Lower lobe of right lung (tissue), 2 donors: ENCODE results near the gene TRPC4. TPM values are rescaled to one million over a fixed set of nuclear protein-coding genes. Genes with fewer than 3 reads are reported as not detected.
"Not testable (repeated sequence)": the region's sequence is repeated elsewhere in the genome, so short reads cannot be mapped to it uniquely, and the experiment has no call there.

ENCODE experiments used
- ATAC-seq, 2 donors: fragments of 200-7000 bp; cut with Tn5 transposase; one replicate each; pipeline ENCODE4 v1.9.1; 2020 to 2022; ENCODE audit warnings: mild to moderate bottlenecking in 2 of 2, moderate library complexity in 2 of 2
- DNase-seq: peaks from one replicate; pipeline ENCODE4 v3.0.0-alpha.2; 2020
- H3K27ac ChIP-seq: fragments of 200-600 bp; one replicate; pipeline ENCODE4 v1.8.0; 2022
- H3K27me3 ChIP-seq: fragments of 200-600 bp; one replicate; pipeline ENCODE4 v1.8.0; 2022; ENCODE audit warnings: low read depth
- H3K36me3 ChIP-seq: fragments of 200-600 bp; one replicate; pipeline ENCODE4 v1.8.0; 2022; ENCODE audit warnings: mild to moderate bottlenecking
- H3K4me1 ChIP-seq: fragments of 200-600 bp; one replicate; pipeline ENCODE4 v1.8.0; 2022
- H3K4me3 ChIP-seq: fragments of 200-600 bp; one replicate; pipeline ENCODE4 v1.8.0; 2022; ENCODE audit warnings: mild to moderate bottlenecking
- H3K9me3 ChIP-seq: fragments of 200-600 bp; one replicate; pipeline ENCODE4 v1.8.0; 2022
- CTCF ChIP-seq: fragments of 200-600 bp; IDR thresholded peaks from one replicate; pipeline ENCODE4 v1.8.0; 2022; ENCODE audit warnings: antibody characterized with exemption, mild to moderate bottlenecking
- intact Hi-C: fragments of 100-400 bp; cut with DNase I; formaldehyde crosslinking; loops from one replicate; pipeline ENCODE4 v1.11.0; 2022
- total RNA-seq: library from RNA; stranded (reverse); fragmentation: NEBNext Ultra II Directional; extraction: Animal tissue kit (Norgen Biotek cat#: 25700); gene quantifications from one replicate; pipeline ENCODE4 v1.2.1, GENCODE V29; 2021
- donor health status: DM: no; HTN: yes; CAD: no; lungs with severe emphysema.

The TRPC4 gene
- total RNA-seq, 1 donor from 2014 or later: 0.71 TPM

GRCh38 chr13:37597477-37598025 is 272.0 kb downstream of the TRPC4 start:
- intact Hi-C loops: no loop called here
- no peaks in the 10 kb centered on the region for H3K36me3 ChIP-seq
- ATAC-seq: no peak
- H3K4me1 ChIP-seq: no peaks in the 10 kb centered on the region
- no peak overlapping the region for H3K27ac ChIP-seq
- H3K4me3 ChIP-seq: peak overlapping the region; percentile 18
- no peaks in the 10 kb centered on the region for H3K27me3 ChIP-seq
- TF ChIP-seq CTCF: no peak
- no peaks in the 10 kb centered on the region for H3K9me3 ChIP-seq
- DNase-seq: no peak

GRCh38 chr13:37596805-37597204 is 272.8 kb downstream of the TRPC4 start:
- no peak for TF ChIP-seq CTCF
- H3K27me3 ChIP-seq: no peaks in the 10 kb centered on the region
- no peak for ATAC-seq
- H3K4me3 ChIP-seq: peak overlapping the region; percentile 18
- H3K27ac ChIP-seq: no peak overlapping the region
- no peak for DNase-seq
- H3K9me3 ChIP-seq: no peaks in the 10 kb centered on the region
- H3K4me1 ChIP-seq: no peaks in the 10 kb centered on the region
- H3K36me3 ChIP-seq: no peaks in the 10 kb centered on the region
- intact Hi-C loops: no loop called here

GRCh38 chr13:37595162-37595561 is 274.4 kb downstream of the TRPC4 start:
- Histone ChIP-seq H3K27me3 (no peaks in the 10 kb centered on the region), H3K27ac (no peak overlapping the region), H3K36me3 (no peaks in the 10 kb centered on the region), H3K9me3 (no peaks in the 10 kb centered on the region), H3K4me1 (no peaks in the 10 kb centered on the region), H3K4me3 (no peak overlapping the region)
- ATAC-seq: no peak
- intact Hi-C loops: no loop called here
- TF ChIP-seq CTCF: no peak
- DNase-seq: no peak

GRCh38 chr13:37594550-37594949 is 275.0 kb downstream of the TRPC4 start:
- Histone ChIP-seq H3K4me1 (no peaks in the 10 kb centered on the region), H3K9me3 (no peaks in the 10 kb centered on the region), H3K27me3 (no peaks in the 10 kb centered on the region), H3K27ac (no peak overlapping the region), H3K4me3 (no peak overlapping the region), H3K36me3 (no peaks in the 10 kb centered on the region)
- DNase-seq (no peak), ATAC-seq (no peak)
- no peak for TF ChIP-seq CTCF
- intact Hi-C loops: no loop called here

- DNase-seq, H3K27ac ChIP-seq, H3K36me3 ChIP-seq, ATAC-seq, H3K27me3 ChIP-seq, intact Hi-C loops, H3K9me3 ChIP-seq, H3K4me1 ChIP-seq, H3K4me3 ChIP-seq: not testable (repeated sequence)
Observed at GRCh38 chr13:37589381-37589780, 280.2 kb downstream of the TRPC4 start.

- Histone ChIP-seq H3K9me3 (no peaks in the 10 kb centered on the region), H3K4me1 (no peaks in the 10 kb centered on the region), H3K27me3 (no peaks in the 10 kb centered on the region), H3K27ac (no peak overlapping the region), H3K36me3 (no peaks in the 10 kb centered on the region), H3K4me3 (no peak overlapping the region)
- ATAC-seq (no peak), DNase-seq (no peak)
- intact Hi-C loops: no loop called here
- no peak for TF ChIP-seq CTCF
Observed at GRCh38 chr13:37587236-37587635, 282.3 kb downstream of the TRPC4 start.
